RWPE1 (cell line): ENCODE measurements around the gene PCDHGB6.

ENCODE experiments used
- CTCF ChIA-PET: fragments of 350-600 bp; sonication (Branson Sonifier 250); formaldehyde crosslinking; extraction: SDS; loops from one replicate; lab custom pipeline; 2021; lab: Yijun Ruan, JAX
- POLR2A ChIA-PET: fragments of 400-600 bp; formaldehyde crosslinking; extraction: SDS; loops from one replicate; lab custom pipeline; 2020; ENCODE audit warnings: antibody characterized with exemption; ENCODE audit not compliant: low non-redundant PET; lab: Yijun Ruan, JAX
- DNase-seq: peaks from one replicate; pipeline ENCODE4 v3.0.0; 2012; ENCODE audit warnings: low spot score
- H3K27ac ChIP-seq: fragments of 450-650 bp; 2 replicates; pipeline ENCODE4 v1.5.1; 2017
- TF ChIP-seq, protein P1 (sequence below): fragments of 450-650 bp; conservative IDR thresholded peaks from 2 replicates; pipeline ENCODE4 v1.5.1; 2017; ENCODE audit warnings: low read depth, mild to moderate bottlenecking

PCDHGB6 gene

DNA sequence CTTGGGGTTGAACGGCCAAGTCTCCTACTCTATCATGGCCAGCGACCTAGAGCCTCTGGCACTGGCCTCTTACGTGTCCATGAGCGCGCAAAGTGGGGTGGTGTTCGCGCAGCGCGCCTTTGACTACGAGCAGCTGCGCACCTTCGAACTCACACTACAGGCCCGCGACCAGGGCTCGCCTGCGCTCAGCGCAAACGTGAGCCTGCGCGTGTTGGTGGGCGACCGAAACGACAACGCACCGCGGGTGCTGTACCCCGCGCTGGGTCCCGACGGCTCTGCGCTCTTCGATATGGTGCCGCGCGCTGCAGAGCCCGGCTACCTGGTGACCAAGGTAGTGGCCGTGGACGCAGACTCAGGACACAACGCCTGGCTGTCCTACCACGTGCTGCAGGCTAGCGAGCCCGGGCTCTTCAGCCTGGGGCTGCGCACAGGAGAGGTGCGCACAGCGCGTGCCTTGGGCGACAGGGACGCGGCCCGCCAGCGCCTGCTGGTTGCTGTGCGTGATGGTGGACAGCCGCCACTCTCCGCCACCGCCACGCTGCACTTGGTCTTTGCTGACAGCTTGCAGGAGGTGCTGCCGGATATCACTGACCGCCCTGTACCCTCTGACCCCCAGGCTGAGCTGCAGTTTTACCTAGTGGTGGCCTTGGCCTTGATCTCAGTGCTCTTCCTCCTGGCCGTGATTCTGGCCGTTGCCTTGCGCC is 8.1 kb upstream of the PCDHGB6 start:
- H3K27ac ChIP-seq: no peak overlapping the region
- ChIA-PET CTCF (interaction anchor here (0.5 kb wide), 1 partner anchor 9 kb away, joined by 3 read pairs; no protein-coding TSS in a partner anchor), POLR2A (no interaction called here)
- TF ChIP-seq, protein P1, sequence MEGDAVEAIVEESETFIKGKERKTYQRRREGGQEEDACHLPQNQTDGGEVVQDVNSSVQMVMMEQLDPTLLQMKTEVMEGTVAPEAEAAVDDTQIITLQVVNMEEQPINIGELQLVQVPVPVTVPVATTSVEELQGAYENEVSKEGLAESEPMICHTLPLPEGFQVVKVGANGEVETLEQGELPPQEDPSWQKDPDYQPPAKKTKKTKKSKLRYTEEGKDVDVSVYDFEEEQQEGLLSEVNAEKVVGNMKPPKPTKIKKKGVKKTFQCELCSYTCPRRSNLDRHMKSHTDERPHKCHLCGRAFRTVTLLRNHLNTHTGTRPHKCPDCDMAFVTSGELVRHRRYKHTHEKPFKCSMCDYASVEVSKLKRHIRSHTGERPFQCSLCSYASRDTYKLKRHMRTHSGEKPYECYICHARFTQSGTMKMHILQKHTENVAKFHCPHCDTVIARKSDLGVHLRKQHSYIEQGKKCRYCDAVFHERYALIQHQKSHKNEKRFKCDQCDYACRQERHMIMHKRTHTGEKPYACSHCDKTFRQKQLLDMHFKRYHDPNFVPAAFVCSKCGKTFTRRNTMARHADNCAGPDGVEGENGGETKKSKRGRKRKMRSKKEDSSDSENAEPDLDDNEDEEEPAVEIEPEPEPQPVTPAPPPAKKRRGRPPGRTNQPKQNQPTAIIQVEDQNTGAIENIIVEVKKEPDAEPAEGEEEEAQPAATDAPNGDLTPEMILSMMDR: no peak
- no peak for DNase-seq

DNA sequence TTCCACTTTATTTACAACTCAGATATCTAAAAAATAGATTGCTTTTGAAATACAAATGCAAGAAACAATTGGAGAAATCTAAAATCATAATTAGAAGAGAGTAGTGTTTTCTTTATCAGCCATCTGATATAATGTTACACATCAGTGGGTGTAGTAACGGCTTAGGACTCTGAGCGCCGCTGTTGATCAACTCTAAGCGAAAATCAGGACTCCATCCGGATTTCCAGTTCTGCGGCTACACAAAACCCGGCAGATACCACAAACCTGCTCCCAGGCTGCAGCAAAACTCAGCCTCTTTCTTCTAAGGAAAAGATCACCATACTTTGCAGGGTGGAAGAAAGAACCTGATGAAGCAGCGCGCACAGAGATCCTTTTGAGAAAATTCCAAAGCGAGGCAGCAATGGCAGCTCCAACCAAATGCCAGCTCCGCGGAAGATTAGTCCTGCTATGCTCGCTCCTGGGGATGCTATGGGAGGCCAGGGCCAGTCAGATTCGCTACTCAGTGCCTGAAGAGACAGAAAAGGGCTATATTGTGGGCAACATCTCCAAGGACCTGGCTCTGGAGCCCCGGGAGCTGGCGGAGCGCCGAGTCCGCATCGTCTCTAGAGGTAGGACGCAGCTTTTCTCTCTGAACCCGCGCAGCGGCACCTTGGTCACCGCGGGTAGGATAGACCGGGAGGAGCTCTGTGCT is 5.1 kb upstream of the PCDHGB6 start, which contains the start of gene PCDHGA9:
PCDHGA9 (plus strand) TSS at position 226 of the 691 bp plus-strand sequence; CDS start at position 401, 175 bp downstream.
- no peak within 1 kb of the TSS for H3K27ac ChIP-seq
- ChIA-PET CTCF (interaction anchor here (0.6 to 1.4 kb wide), 9 partner anchors 15 to 516 kb away, joined by 3 to 7 read pairs (median 5); partner anchors contain the start of genes PCDHAC1 and PCDHGB7), POLR2A (interaction anchor here (1.1 kb wide), 1 partner anchor 107 kb away, joined by 3 read pairs; no protein-coding TSS in a partner anchor)
- TF ChIP-seq, protein P1: peak; percentile 23; the same call in 1 of the 2 replicates
- DNase-seq: peak; percentile 47

DNA sequence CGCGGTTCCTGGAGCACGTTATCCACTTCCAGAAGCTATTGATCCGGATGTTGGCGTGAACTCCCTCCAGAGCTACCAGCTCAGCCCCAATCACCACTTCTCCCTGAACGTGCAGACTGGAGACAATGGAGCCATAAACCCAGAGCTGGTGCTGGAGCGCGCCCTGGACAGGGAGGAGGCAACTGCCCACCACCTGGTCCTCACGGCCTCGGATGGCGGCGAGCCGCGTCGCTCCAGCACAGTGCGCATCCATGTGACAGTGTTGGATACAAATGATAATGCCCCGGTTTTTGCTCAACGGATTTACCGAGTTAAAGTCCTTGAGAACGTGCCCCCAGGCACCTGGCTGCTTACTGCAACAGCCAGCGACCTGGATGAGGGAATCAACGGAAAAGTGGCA is 4.4 kb upstream of the PCDHGB6 start:
- TF ChIP-seq, protein P1: no peak
- POLR2A ChIA-PET: interaction anchor here (1.1 kb wide), 1 partner anchor 106 kb away, joined by 3 read pairs; no protein-coding TSS in a partner anchor
- no peak overlapping the region for H3K27ac ChIP-seq
- DNase-seq: no peak
- CTCF ChIA-PET: interaction anchor here (0.6 to 1.4 kb wide), 10 partner anchors 14 to 517 kb away, joined by 3 to 7 read pairs (median 4); partner anchors contain the start of genes PCDHAC1 and PCDHGB7

DNA sequence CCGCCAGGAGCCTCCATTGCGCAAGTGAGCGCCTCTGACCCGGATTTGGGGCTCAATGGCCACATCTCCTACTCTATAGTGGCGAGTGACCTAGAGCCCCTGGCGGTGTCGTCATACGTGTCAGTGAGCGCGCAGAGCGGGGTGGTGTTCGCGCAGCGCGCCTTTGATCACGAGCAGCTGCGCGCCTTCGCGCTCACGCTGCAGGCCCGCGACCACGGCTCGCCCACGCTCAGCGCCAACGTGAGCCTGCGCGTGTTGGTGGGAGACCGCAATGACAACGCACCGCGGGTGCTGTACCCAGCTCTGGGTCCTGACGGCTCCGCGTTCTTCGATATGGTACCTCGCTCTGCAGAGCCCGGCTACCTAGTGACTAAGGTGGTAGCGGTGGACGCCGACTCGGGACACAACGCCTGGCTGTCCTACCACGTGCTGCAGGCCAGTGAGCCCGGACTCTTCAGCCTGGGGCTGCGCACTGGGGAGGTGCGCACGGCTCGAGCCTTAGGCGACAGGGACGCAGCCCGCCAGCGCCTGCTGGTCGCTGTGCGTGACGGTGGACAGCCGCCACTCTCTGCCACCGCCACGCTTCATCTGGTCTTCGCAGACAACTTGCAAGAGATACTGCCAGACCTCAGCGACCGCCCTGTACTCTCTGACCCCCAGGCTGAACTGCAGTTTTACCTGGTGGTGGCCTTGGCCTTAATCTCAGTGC is 1.9 kb downstream of the PCDHGB6 start:
- ChIA-PET POLR2A (no interaction called here), CTCF (interaction anchor here (0.6 kb wide), 1 partner anchor 35 kb away, joined by 6 read pairs; no protein-coding TSS in a partner anchor)
- no peak for DNase-seq
- H3K27ac ChIP-seq: no peak overlapping the region
- TF ChIP-seq, protein P1: no peak

DNA sequence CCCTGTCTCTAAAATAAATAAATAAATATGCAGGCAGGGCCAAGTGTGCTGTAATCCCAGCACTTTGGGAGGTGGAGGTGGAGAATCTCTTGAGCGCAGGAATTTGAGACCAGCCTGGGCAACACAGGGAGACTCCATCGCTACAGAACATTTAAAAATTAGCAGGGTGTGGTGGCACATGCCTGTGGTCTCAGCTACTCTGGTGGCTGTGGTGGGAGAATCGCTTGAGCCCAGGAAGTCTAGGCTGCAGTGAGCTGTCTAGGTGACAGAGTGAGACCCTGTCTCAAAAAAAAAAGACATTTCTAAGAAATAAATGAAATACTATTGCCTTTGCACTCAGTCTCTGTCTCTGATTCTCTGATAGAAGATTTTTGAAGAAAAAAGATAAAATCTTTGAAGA is 3.8 kb downstream of the PCDHGB6 start:
- DNase-seq: no peak
- POLR2A ChIA-PET: no interaction called here
- no peak overlapping the region for H3K27ac ChIP-seq
- TF ChIP-seq, protein P1: no peak
- CTCF ChIA-PET: interaction anchor here (3.3 kb wide), 1 partner anchor 152 kb away, joined by 11 read pairs; no protein-coding TSS in a partner anchor
